Dendritic cell treated with granulocyte-macrophage colony-stimulating factor and Interleukin-4, amounts not matched to agents 40 ng/mL and 50 ng/mL, for 4 days (primary cell): ENCODE results near the gene GH1.

Source experiments
- H3K27ac Mint-ChIP-seq: one replicate; pipeline ENCODE4 v1.8.0; 2022; ENCODE audit warnings: mild to moderate bottlenecking, mixed read lengths
- H3K27me3 Mint-ChIP-seq: one replicate; pipeline ENCODE4 v1.8.0; 2022; ENCODE audit warnings: mild to moderate bottlenecking, mixed read lengths
- H3K36me3 Mint-ChIP-seq: one replicate; pipeline ENCODE4 v1.8.0; 2022; ENCODE audit warnings: low read depth, mixed read lengths
- H3K4me1 Mint-ChIP-seq: one replicate; pipeline ENCODE4 v1.8.0; 2022; ENCODE audit warnings: low read depth, mixed read lengths
- H3K4me3 Mint-ChIP-seq: one replicate; pipeline ENCODE4 v1.8.0; 2022; ENCODE audit warnings: mild to moderate bottlenecking, moderate library complexity, mixed read lengths
- H3K9me3 Mint-ChIP-seq: one replicate; pipeline ENCODE4 v1.8.0; 2022; ENCODE audit warnings: mixed read lengths
- intact Hi-C: fragments of 100-400 bp; cut with micrococcal nuclease; formaldehyde crosslinking; loops from one replicate; pipeline ENCODE4 v1.15.0; 2022

GH1 gene

DNA sequence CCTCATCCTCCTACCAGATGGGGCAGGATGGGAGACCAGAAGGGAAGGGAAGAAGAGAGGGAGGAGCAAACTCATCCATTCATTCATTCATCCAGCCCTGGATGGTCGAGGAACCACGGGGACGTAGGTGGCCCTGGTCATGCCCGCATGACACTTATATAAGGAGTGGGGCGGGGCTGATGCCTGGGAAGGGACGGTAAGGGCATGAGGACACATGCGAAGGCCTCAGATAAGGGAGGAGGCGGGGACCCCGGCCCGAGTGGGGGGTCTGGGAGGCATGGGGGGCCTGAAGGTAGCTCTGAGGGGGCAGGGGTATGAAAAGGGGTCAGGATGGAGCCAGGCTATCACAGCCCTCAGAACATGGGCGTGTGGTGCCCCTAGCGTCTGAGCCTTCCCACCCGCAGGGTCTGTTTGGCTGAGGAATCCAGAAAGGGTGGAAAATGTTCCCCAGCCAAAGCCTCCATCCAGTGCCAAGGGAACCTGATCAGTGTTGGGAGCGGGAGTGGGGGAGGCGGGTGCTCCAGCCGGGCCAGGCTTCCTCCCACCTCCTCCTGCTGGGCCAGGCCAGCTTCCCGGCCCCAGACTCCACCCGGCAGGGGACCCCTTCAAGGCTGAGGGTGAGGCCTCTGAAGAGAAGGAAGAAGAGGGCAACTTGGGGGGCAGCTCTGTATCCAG, 31.1 kb upstream of the GH1 start:
- H3K27me3 Mint-ChIP-seq = peaks cover 17% of the 10 kb centered on the region
- H3K4me3 Mint-ChIP-seq = no peak overlapping the region
- no peaks in the 10 kb centered on the region for H3K9me3 Mint-ChIP-seq
- H3K27ac Mint-ChIP-seq = no peak overlapping the region
- intact Hi-C loops = no loop called here
- no peaks in the 10 kb centered on the region for H3K36me3 Mint-ChIP-seq
- peaks cover 18% of the 10 kb centered on the region for H3K4me1 Mint-ChIP-seq

DNA sequence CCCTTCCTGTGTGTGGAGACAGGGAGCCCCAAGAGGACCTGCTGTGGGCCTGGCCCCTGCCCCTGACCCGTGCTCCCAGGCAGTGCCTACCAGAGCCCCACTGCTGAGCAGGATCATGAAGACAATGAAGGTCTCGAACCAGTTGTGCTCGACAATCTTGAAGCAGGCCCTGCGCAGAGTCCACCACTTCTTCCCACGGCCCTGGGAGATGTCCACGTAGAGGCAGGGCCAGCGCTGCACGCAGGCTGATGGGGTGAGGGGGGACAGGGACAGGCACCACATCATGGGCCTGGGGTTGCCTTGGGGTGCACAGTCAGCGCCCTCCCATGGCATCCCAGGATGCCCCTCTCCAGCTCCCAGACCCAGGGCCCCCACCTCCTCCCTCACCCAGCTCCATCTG, 29.9 kb upstream of the GH1 start:
- Mint-ChIP-seq H3K36me3 (no peaks in the 10 kb centered on the region), H3K9me3 (no peaks in the 10 kb centered on the region), H3K4me1 (peaks cover 11% of the 10 kb centered on the region), H3K27me3 (peaks cover 10% of the 10 kb centered on the region), H3K27ac (no peak overlapping the region), H3K4me3 (no peak overlapping the region)
- intact Hi-C loops = no loop called here

DNA sequence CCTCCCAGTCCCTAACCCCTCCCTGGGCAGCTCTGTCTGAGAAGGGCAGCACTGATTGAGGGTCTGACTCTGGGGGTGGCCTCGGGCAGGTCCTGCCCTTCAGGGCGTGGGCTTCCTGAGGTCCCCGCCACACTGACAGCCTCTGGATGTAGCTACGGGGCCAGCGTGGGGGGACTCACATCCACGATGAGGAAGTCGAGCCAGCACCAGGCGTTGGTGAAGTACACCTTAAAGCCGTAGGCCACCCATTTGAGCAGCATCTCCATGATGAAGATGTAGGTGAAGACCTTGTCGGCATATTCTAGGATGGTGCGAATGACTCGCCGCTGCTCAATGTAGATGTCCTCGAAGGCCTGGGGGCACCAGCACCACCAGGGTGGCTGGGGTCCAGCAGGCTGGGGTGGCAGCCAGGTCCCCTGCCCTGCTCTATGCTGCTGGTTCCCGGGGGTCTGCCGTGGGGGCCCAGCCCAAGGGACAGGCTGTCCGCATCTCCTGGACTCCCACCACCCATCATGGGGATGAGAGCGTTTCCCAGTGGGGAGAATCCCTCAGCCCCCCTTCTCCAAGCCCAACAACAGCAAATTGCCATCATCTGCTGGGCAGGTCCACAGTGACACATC, 29.2 kb upstream of the GH1 start:
- peaks cover 11% of the 10 kb centered on the region for H3K4me1 Mint-ChIP-seq
- H3K27ac Mint-ChIP-seq = no peak overlapping the region
- no peaks in the 10 kb centered on the region for H3K36me3 Mint-ChIP-seq
- H3K4me3 Mint-ChIP-seq = no peak overlapping the region
- H3K27me3 Mint-ChIP-seq = peaks cover 12% of the 10 kb centered on the region
- intact Hi-C loops = loop anchor here (2.0 kb wide), 1 partner anchor 37 kb away; the partner anchor contains the start of gene CSHL1
- H3K9me3 Mint-ChIP-seq = no peaks in the 10 kb centered on the region

GRCh38 chr17:63946440-63947363, 28.1 kb upstream of the GH1 start:
- Mint-ChIP-seq H3K4me1 (peaks cover 11% of the 10 kb centered on the region), H3K9me3 (no peaks in the 10 kb centered on the region), H3K36me3 (no peaks in the 10 kb centered on the region), H3K4me3 (peak overlapping the region; percentile 25), H3K27me3 (peaks cover 12% of the 10 kb centered on the region), H3K27ac (no peak overlapping the region)
- intact Hi-C loops = loop anchor here (1.0 to 2.0 kb wide), 2 partner anchors 27 to 36 kb away; partner anchors contain the start of gene CSHL1

DNA sequence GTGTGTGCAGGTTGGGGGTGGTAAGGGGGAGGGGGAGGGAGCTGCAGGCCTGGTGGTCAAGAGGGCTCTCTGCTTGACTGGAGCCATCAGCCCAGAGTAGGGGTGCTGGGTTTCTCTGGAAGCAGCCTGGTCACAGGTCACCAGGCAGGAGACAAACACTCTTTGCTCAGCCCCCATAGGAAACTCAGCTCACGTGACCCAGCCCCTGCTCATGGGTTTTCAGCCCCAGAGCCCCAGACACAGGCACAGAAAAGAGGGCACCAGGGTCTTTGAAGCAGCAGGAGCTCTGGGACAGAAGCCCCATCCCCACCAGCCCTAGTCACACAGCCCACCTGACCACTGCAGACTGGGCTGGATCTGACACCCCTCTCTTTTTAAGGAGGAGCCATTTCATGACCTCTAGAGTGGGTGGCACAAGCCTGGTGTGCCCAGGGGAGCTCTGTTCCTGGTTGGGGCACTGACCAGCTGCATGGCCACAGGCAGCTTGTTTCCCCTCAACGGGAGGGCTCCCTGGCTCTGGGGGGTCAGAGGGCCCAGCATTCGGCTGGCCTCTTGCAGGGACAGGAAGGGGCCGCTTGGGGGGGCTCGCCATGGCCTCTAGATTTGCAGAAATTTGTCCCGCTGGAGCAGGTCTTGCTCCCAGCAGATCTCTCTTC, 27.3 kb upstream of the GH1 start:
- Mint-ChIP-seq H3K4me1 (peaks cover 11% of the 10 kb centered on the region), H3K27me3 (peaks cover 15% of the 10 kb centered on the region), H3K4me3 (no peak overlapping the region), H3K36me3 (no peaks in the 10 kb centered on the region), H3K27ac (no peak overlapping the region), H3K9me3 (no peaks in the 10 kb centered on the region)
- intact Hi-C loops = loop anchor here (1.0 to 2.0 kb wide), 2 partner anchors 27 to 35 kb away; partner anchors contain the start of gene CSHL1

GRCh38 chr17:63944736-63945499, 26.3 kb upstream of the GH1 start:
- Mint-ChIP-seq H3K9me3 (no peaks in the 10 kb centered on the region), H3K36me3 (no peaks in the 10 kb centered on the region), H3K4me3 (no peak overlapping the region), H3K27ac (no peak overlapping the region), H3K4me1 (peaks cover 15% of the 10 kb centered on the region), H3K27me3 (peaks cover 15% of the 10 kb centered on the region)
- intact Hi-C loops = no loop called here

DNA sequence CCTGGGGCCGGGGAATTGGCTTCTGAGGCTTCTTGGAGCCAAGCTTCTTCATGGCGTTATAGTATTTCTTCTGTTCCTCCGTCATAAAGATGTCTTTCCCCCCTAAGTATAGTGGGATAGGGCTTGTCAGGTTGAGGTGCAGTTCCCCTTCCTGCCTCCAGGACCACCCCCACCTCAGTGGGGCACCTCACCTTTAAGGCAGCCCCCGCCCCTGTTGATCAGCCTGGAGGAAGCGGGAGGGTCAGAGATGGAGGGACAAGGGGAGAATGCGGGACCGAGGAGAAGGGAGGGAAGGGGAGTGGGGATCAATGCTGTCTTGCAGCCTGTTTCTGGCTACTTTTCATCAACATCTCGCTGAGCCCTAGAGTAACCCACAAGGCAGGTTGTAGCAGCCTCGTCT, 25.1 kb upstream of the GH1 start:
- H3K36me3 Mint-ChIP-seq = no peaks in the 10 kb centered on the region
- no peak overlapping the region for H3K4me3 Mint-ChIP-seq
- no peaks in the 10 kb centered on the region for H3K9me3 Mint-ChIP-seq
- H3K4me1 Mint-ChIP-seq = peaks cover 27% of the 10 kb centered on the region
- H3K27me3 Mint-ChIP-seq = peaks cover 15% of the 10 kb centered on the region
- no peak overlapping the region for H3K27ac Mint-ChIP-seq
- intact Hi-C loops = no loop called here

- H3K4me3 Mint-ChIP-seq = no peak overlapping the region
- H3K4me1 Mint-ChIP-seq = peaks cover 31% of the 10 kb centered on the region
- intact Hi-C loops = no loop called here
- peaks cover 15% of the 10 kb centered on the region for H3K27me3 Mint-ChIP-seq
- no peak overlapping the region for H3K27ac Mint-ChIP-seq
- H3K36me3 Mint-ChIP-seq = no peaks in the 10 kb centered on the region
- H3K9me3 Mint-ChIP-seq = no peaks in the 10 kb centered on the region
These were observed 23.8 kb upstream of the GH1 start for GRCh38 chr17:63942309-63942985.

- Mint-ChIP-seq H3K27ac (no peak overlapping the region), H3K4me1 (peaks cover 30% of the 10 kb centered on the region), H3K4me3 (no peak overlapping the region), H3K36me3 (no peaks in the 10 kb centered on the region), H3K27me3 (peaks cover 15% of the 10 kb centered on the region), H3K9me3 (no peaks in the 10 kb centered on the region)
- intact Hi-C loops = no loop called here
These were observed 23.1 kb upstream of the GH1 start for GRCh38 chr17:63941751-63942150.

GRCh38 chr17:63941162-63941561, 22.5 kb upstream of the GH1 start:
- Mint-ChIP-seq H3K4me1 (peaks cover 24% of the 10 kb centered on the region), H3K36me3 (no peaks in the 10 kb centered on the region), H3K9me3 (no peaks in the 10 kb centered on the region), H3K27me3 (peaks cover 12% of the 10 kb centered on the region), H3K4me3 (no peak overlapping the region), H3K27ac (no peak overlapping the region)
- intact Hi-C loops = no loop called here

GRCh38 chr17:63940584-63940983, 21.9 kb upstream of the GH1 start:
- Mint-ChIP-seq H3K27me3 (peaks cover 14% of the 10 kb centered on the region), H3K9me3 (no peaks in the 10 kb centered on the region), H3K4me3 (no peak overlapping the region), H3K4me1 (peaks cover 20% of the 10 kb centered on the region), H3K36me3 (no peaks in the 10 kb centered on the region), H3K27ac (no peak overlapping the region)
- intact Hi-C loops = no loop called here

GRCh38 chr17:63939884-63940283, 21.2 kb upstream of the GH1 start:
- H3K36me3 Mint-ChIP-seq = no peaks in the 10 kb centered on the region
- peaks cover 10% of the 10 kb centered on the region for H3K27me3 Mint-ChIP-seq
- H3K9me3 Mint-ChIP-seq = no peaks in the 10 kb centered on the region
- H3K27ac Mint-ChIP-seq = no peak overlapping the region
- H3K4me3 Mint-ChIP-seq = no peak overlapping the region
- H3K4me1 Mint-ChIP-seq = peaks cover 22% of the 10 kb centered on the region
- intact Hi-C loops = no loop called here

DNA sequence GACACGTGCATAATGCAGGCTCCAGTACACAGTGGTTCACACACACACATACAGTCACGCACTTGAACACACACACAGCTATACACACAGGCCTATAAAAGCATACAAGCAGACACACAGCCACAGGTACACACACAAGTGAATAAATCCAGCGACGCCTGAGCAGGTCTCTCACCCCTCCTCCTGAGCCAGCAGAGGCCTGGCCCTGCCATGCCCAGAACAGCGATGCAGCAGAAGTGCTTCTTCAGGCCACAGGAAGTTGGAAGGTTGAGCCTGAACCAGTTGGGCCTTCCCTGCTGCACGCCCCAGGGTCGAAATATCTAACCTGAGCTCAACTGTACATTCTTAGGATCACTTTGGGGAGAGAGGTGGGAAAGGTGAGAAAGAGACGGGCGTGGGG, 20.8 kb upstream of the GH1 start:
- intact Hi-C loops = no loop called here
- H3K4me1 Mint-ChIP-seq = peaks cover 27% of the 10 kb centered on the region
- peaks cover 8% of the 10 kb centered on the region for H3K27me3 Mint-ChIP-seq

More for the DNA sequence above, 20.8 kb upstream of the GH1 start:
- Mint-ChIP-seq H3K4me3 (no peak overlapping the region), H3K27ac (no peak overlapping the region), H3K36me3 (no peaks in the 10 kb centered on the region), H3K9me3 (no peaks in the 10 kb centered on the region)
